Measurements from ENCODE around the gene KCNQ5. TPM values are rescaled to one million over a fixed set of nuclear protein-coding genes. Genes with fewer than 3 reads are reported as not detected.

KCNQ5 gene
- total RNA-seq, 1 experiment from 2014 or later = 0.07 TPM

DNA sequence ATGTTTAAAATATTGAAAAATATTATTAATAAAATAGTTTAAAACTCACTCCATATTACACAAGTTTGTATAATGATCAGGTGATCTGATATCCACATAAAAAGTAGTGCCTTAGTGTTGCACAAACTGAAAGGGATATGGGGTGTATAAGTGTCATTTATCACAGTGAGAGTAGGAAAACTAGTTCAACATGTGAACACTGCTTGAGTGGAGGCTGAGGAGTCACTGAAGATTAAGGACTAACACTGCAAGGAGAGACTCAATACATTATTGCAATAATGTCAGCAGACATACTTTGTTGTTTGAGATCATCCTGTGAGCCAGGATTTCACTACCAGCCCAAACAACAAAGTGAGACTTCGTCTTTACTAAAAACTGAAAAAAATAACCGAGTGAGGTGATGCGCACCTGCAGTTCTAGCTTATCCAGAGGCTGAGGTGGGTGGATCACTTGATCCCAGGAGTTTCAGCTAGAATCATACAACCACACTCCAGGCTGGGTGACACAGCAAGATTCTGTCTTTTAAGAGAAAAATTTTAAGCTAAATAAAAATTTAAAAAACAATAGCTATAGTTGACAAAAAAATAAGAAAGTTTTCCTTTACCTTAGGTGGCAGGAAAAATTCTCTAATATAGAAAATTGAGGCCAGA, 605.9 kb downstream of the KCNQ5 start:
- Histone ChIP-seq H4K91ac (ENCODE audit: insufficient read length, low read depth, low read length) (no peak overlapping the region), H2BK120ac (ENCODE audit: low read depth, low read length, poor library complexity, severe bottlenecking) (no peak overlapping the region), H3K79me2 (ENCODE audit: insufficient read depth, low read length) (no peaks in the 10 kb centered on the region), H3K14ac (ENCODE audit: insufficient read depth, low read length) (no peak overlapping the region), H3K4me1 (ENCODE audit: insufficient read depth, low read length) (no peaks in the 10 kb centered on the region), H4K5ac (ENCODE audit: insufficient read length, low read depth, low read length) (no peak overlapping the region), H3K23me2 (ENCODE audit: insufficient read length, low read depth, low read length, poor library complexity, severe bottlenecking) (no peaks in the 10 kb centered on the region), H3K4ac (ENCODE audit: low read depth, low read length) (no peak overlapping the region), H3K23ac (ENCODE audit: insufficient read length, low read depth, low read length) (no peak overlapping the region), H4K20me1 (ENCODE audit: control insufficient read depth, insufficient read depth, insufficient read length) (no peaks in the 10 kb centered on the region), H4K8ac (replicated peaks; ENCODE audit: insufficient read length, low read depth, low read length) (no peak overlapping the region), H3T11ph (ENCODE audit: low read length) (no peak overlapping the region), H2AFZ (ENCODE audit: low read length) (no peak overlapping the region), H2BK12ac (ENCODE audit: insufficient read length, low read depth, low read length) (no peak overlapping the region), H3K56ac (ENCODE audit: insufficient read length, low read depth, low read length) (no peak overlapping the region), H3K4me2 (ENCODE audit: insufficient read depth, insufficient read length, low read length) (no peak overlapping the region), H3K79me1 (ENCODE audit: insufficient read depth, low read depth, low read length, poor library complexity, severe bottlenecking) (no peaks in the 10 kb centered on the region), H2BK5ac (ENCODE audit: insufficient read length, low read length) (no peak overlapping the region), H3K27me3 (ENCODE audit: insufficient read depth, low read length) (no peaks in the 10 kb centered on the region), H3K9ac (ENCODE audit: extremely low read depth, insufficient read length, low read length) (no peak overlapping the region), H3K9me3 (ENCODE audit: control insufficient read depth, low read depth, low read length) (no peaks in the 10 kb centered on the region), H2AK5ac (ENCODE audit: insufficient read length, low read length) (no peak overlapping the region), H2BK15ac (ENCODE audit: low read depth, low read length) (no peak overlapping the region), H3K27ac (ENCODE audit: insufficient read length, low read depth, low read length) (no peak overlapping the region), H3K18ac (ENCODE audit: insufficient read length, low read depth, low read length) (no peak overlapping the region), H2BK20ac (ENCODE audit: low read depth, low read length, poor library complexity, severe bottlenecking) (no peak overlapping the region)
- H3K4me1 Mint-ChIP-seq = peaks cover 0 to 5% of the 10 kb centered on the region in 2 experiments; a peak in 2 of 4 replicates
- H3K36me3 Mint-ChIP-seq (ENCODE audit: insufficient read depth in 1 of 3, low read depth in 3 of 3) = peaks cover 2 to 5% (median 3%) of the 10 kb centered on the region in 3 experiments; a peak in 3 of 7 replicates
- WGBS (ENCODE audit: extremely low coverage, insufficient read length, low lambda C conversion rate) = no CpG with 5 or more reads among the region's 3 CpGs
- H3K27ac Mint-ChIP-seq = no peak overlapping the region
- TF ChIP-seq, protein P1, sequence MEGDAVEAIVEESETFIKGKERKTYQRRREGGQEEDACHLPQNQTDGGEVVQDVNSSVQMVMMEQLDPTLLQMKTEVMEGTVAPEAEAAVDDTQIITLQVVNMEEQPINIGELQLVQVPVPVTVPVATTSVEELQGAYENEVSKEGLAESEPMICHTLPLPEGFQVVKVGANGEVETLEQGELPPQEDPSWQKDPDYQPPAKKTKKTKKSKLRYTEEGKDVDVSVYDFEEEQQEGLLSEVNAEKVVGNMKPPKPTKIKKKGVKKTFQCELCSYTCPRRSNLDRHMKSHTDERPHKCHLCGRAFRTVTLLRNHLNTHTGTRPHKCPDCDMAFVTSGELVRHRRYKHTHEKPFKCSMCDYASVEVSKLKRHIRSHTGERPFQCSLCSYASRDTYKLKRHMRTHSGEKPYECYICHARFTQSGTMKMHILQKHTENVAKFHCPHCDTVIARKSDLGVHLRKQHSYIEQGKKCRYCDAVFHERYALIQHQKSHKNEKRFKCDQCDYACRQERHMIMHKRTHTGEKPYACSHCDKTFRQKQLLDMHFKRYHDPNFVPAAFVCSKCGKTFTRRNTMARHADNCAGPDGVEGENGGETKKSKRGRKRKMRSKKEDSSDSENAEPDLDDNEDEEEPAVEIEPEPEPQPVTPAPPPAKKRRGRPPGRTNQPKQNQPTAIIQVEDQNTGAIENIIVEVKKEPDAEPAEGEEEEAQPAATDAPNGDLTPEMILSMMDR (conservative IDR thresholded peaks at IDR 0.05) = no peak
- H3K27me3 Mint-ChIP-seq (ENCODE audit: low read depth) = no peaks in the 10 kb centered on the region
- no peak overlapping the region for H3K4me3 Mint-ChIP-seq
- peaks cover 0 to 3% of the 10 kb centered on the region in 2 experiments; a peak in 2 of 5 replicates for H3K9me3 Mint-ChIP-seq
- no peak for DNase-seq

Measured in H9 (cell line).